GM12878 (cell line): ENCODE measurements around the gene LDLRAD3. TPM values are rescaled to one million over a fixed set of nuclear protein-coding genes. Genes with fewer than 3 reads are reported as not detected.

Experiments
- NFYA ChIP-seq: IDR thresholded peaks from 2 replicates; pipeline ENCODE4 v1.6.1; 2011; ENCODE audit warnings: low read depth, mild to moderate bottlenecking, low read length, improper control_type of control experiment, borderline replicate concordance
- polyA plus RNA-seq, 11 experiments: library from polyadenylated mRNA; depleted of rRNA in 4 of 11; unstranded in 6 of 11; stranded (reverse) in 5 of 11; fragments of >200 nt; fragmentation: Nextera tagmentation in 4 of 11; fragmentation: Illumina TruSeq in 1 of 11; extraction: Ambion mirVana in 4 of 11; extraction: Trizol in 1 of 11; gene quantifications; 1 replicate in 1 of 11; 2 replicates in 10 of 11; pipeline versions ENCODE4 v1.2.1 to v1.2.3, GENCODE V29; 2011 to 2016; ENCODE audit warnings: inconsistent platforms in 2 of 11, missing spikeins in 2 of 11, low read depth in 1 of 11
- total RNA-seq, 4 experiments: library from RNA; depleted of rRNA in 3 of 4; stranded (reverse); fragments of >200 nt in 3 of 4; fragmentation: Illumina TruSeq in 1 of 4; extraction: Trizol in 1 of 4; gene quantifications; 2 replicates each; pipeline versions ENCODE4 v1.2.1 to v1.2.3, GENCODE V29; 2013 to 2021
- TF ChIP-seq, protein P1 (sequence below): fragments of 450-650 bp; IDR thresholded peaks from 2 replicates; pipeline ENCODE4 v1.6.1; 2017; ENCODE audit warnings: mild to moderate bottlenecking
- TF ChIP-seq, protein P2 (sequence below): fragments of 450-650 bp; formaldehyde crosslinking; IDR thresholded peaks from 2 replicates; pipeline ENCODE4 v1.4.0; 2022; ENCODE audit warnings: mild to moderate bottlenecking, moderate library complexity
- TF ChIP-seq, protein P3 (sequence below): IDR thresholded peaks from 2 replicates; pipeline ENCODE4 v1.6.1; 2012; ENCODE audit warnings: mild to moderate bottlenecking, low read depth, low read length

Gene LDLRAD3
- total and polyA plus RNA-seq, 10 of the 15 experiments (the other 5 are each of a cell fraction or from before 2014, with no cell fraction given) = 2.5 to 17.2 (median 10.7) TPM

DNA sequence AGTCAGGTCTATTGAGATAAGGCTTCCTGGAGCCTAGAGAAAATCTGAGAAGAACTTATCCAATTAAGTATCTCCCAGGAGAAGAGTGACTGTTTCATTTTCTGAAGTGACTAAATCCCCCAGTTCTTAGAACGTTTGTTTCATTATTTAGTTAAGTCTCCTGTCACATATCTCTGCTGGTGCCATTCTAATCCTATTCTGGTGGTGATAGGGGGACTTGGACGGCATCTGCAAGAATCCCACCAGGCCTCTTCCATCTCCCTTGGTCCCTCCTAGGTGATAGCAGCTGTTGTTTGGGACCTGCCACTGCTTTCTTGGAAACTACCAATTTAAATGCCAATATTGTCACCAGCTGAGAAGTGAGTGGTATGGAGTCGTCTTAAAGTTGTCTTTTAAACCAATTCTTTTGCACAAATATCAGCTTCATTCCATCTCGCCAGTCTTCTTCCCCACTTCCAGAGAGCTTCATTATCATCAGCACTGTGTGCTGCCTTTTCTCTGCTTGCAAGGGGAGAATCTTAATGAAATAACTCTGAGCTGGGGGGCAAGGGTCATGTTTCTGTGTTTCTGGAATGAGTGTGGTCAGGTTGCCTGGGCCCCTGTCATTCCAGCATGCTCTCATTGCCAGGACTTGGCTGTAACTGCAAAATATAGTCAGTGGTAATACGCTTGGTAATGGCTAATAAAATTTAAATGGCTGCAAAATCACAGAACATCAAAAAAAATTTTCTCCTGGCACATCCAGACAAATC is 104.8 kb downstream of the LDLRAD3 start (continued):
- TF ChIP-seq, protein P1, sequence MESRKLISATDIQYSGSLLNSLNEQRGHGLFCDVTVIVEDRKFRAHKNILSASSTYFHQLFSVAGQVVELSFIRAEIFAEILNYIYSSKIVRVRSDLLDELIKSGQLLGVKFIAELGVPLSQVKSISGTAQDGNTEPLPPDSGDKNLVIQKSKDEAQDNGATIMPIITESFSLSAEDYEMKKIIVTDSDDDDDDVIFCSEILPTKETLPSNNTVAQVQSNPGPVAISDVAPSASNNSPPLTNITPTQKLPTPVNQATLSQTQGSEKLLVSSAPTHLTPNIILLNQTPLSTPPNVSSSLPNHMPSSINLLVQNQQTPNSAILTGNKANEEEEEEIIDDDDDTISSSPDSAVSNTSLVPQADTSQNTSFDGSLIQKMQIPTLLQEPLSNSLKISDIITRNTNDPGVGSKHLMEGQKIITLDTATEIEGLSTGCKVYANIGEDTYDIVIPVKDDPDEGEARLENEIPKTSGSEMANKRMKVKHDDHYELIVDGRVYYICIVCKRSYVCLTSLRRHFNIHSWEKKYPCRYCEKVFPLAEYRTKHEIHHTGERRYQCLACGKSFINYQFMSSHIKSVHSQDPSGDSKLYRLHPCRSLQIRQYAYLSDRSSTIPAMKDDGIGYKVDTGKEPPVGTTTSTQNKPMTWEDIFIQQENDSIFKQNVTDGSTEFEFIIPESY = no peak
- no peak for TF ChIP-seq NFYA
- TF ChIP-seq, protein P2, sequence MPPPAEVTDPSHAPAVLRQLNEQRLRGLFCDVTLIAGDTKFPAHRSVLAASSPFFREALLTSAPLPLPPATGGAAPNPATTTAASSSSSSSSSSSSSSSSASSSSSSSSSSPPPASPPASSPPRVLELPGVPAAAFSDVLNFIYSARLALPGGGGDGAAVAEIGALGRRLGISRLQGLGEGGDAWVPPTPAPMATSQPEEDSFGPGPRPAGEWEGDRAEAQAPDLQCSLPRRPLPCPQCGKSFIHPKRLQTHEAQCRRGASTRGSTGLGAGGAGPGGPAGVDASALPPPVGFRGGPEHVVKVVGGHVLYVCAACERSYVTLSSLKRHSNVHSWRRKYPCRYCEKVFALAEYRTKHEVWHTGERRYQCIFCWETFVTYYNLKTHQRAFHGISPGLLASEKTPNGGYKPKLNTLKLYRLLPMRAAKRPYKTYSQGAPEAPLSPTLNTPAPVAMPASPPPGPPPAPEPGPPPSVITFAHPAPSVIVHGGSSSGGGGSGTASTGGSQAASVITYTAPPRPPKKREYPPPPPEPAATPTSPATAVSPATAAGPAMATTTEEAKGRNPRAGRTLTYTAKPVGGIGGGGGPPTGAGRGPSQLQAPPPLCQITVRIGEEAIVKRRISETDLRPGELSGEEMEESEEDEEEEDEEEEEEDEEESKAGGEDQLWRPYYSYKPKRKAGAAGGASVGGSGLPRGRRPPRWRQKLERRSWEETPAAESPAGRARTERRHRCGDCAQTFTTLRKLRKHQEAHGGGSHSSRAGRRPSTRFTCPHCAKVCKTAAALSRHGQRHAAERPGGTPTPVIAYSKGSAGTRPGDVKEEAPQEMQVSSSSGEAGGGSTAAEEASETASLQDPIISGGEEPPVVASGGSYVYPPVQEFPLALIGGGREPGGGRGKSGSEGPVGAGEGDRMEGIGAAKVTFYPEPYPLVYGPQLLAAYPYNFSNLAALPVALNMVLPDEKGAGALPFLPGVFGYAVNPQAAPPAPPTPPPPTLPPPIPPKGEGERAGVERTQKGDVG (CRISPR knock-in tag) = no peak
- TF ChIP-seq, protein P3, sequence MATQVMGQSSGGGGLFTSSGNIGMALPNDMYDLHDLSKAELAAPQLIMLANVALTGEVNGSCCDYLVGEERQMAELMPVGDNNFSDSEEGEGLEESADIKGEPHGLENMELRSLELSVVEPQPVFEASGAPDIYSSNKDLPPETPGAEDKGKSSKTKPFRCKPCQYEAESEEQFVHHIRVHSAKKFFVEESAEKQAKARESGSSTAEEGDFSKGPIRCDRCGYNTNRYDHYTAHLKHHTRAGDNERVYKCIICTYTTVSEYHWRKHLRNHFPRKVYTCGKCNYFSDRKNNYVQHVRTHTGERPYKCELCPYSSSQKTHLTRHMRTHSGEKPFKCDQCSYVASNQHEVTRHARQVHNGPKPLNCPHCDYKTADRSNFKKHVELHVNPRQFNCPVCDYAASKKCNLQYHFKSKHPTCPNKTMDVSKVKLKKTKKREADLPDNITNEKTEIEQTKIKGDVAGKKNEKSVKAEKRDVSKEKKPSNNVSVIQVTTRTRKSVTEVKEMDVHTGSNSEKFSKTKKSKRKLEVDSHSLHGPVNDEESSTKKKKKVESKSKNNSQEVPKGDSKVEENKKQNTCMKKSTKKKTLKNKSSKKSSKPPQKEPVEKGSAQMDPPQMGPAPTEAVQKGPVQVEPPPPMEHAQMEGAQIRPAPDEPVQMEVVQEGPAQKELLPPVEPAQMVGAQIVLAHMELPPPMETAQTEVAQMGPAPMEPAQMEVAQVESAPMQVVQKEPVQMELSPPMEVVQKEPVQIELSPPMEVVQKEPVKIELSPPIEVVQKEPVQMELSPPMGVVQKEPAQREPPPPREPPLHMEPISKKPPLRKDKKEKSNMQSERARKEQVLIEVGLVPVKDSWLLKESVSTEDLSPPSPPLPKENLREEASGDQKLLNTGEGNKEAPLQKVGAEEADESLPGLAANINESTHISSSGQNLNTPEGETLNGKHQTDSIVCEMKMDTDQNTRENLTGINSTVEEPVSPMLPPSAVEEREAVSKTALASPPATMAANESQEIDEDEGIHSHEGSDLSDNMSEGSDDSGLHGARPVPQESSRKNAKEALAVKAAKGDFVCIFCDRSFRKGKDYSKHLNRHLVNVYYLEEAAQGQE = no peak
